AG09309 (cell line): Measurements from ENCODE around the gene DGKQ.

Source experiments
- DNase-seq: peaks from one replicate; pipeline ENCODE4 v3.0.0-alpha.2; 2010; ENCODE audit warnings: low read depth
- H3K4me3 ChIP-seq: 2 replicates; pipeline ENCODE4 v1.5.1; 2011; ENCODE audit warnings: mild to moderate bottlenecking, low read depth, low read length, moderate library complexity; ENCODE audit not compliant: control insufficient read depth
- CTCF ChIP-seq: IDR thresholded peaks from 2 replicates; pipeline ENCODE4 v1.5.1; 2011; ENCODE audit warnings: mild to moderate bottlenecking, low read depth, low read length, inconsistent platforms; ENCODE audit not compliant: insufficient read depth, control insufficient read depth; ENCODE audit errors: missing control alignments

Gene DGKQ

DNA sequence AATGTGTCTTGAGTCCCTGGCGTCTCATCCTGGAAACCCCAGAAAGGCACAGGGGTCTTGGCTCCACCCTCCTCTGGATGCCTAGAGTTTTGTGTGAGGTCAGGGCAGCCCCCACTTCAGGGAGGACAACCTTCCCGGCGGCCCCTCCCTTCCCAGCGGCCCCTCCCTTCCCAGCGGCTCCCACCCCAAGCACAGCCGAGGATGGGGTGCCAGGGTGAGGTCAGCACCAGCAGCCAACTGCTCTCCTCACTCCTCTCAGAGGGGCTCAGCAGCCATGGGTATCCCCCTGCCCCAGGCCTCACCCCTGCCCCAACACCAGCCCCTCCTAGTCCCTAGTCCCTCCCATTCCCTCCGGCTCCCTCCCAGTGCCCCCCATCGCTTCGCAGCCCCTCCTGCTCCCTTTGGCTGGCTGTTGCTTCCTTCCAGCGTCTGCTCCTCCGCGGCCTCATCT lies 17.4 kb downstream of the DGKQ start:
- TF ChIP-seq CTCF: no peak
- DNase-seq: no peak
- no peak overlapping the region for H3K4me3 ChIP-seq

GRCh38 chr4:955161-955921 lies 18.0 kb downstream of the DGKQ start:
- no peak for TF ChIP-seq CTCF
- H3K4me3 ChIP-seq: no peak overlapping the region
- no peak for DNase-seq

GRCh38 chr4:954211-955020 lies 19.0 kb downstream of the DGKQ start:
- TF ChIP-seq CTCF: no peak

DNA sequence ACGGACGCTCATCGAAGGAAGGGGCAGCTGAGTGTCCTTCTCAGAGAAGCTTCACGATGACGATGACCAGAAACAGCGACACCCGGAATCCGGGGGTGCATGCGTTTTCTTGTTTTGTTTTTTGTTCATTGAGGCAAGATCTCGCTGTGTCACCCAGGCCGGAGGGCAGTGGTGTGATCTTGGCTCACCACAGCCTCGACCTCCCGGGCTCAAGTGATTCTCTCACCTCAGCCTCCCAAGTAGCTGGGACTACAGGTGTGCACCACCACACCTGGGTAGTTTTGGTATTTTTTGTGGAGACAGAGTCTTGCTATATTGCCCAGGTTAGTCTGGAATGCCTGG lies 19.8 kb downstream of the DGKQ start:
- DNase-seq: no peak
- H3K4me3 ChIP-seq: no peak overlapping the region
- TF ChIP-seq CTCF: no peak

More at GRCh38 chr4:954211-955020, 19.0 kb downstream of the DGKQ start:
- no peak for DNase-seq
- no peak overlapping the region for H3K4me3 ChIP-seq

DNA sequence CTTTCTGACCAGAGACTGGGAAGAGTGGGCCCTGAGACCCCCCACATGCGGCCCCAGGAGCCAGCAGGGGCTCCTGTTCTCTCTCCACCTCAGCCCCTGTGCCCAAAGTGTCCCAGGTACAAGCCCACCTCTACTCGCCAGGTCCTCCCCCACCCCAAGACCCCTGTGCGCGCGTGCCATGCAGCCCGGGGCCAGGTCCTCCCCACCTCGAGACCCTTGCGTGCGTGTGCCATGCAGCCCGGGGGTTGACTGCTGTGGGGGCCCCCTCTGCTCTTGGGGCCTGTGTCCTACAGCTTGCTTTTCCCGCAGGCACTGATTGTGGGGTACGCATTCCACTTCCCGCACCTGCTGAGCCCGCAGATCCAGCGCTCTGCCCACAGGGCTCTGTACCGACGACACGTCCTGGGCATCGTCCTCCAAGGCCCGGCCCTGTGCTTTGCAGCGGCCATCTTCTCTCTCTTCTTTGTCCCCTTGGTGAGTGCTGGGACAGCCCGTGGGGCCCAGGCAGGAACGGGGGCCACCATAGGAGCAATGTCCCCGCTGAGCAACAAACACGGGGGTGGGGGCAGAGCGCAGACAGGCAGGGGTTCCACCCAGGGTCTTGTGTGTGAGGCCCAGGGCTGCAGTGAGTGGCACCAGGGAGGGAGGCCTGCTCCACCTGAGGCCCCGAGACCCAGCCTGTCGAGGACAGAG lies 20.3 kb downstream of the DGKQ start:
- no peak for TF ChIP-seq CTCF
- no peak for DNase-seq
- H3K4me3 ChIP-seq: no peak overlapping the region

- TF ChIP-seq CTCF: no peak
Observed at GRCh38 chr4:951594-952468, 21.5 kb downstream of the DGKQ start.

More at GRCh38 chr4:951594-952468, 21.5 kb downstream of the DGKQ start:
- H3K4me3 ChIP-seq: no peak overlapping the region
- no peak for DNase-seq
